Thymus (tissue), 11 donors: Measurements from ENCODE around the gene PWP1. TPM values are rescaled to one million over a fixed set of nuclear protein-coding genes. Genes with fewer than 3 reads are reported as not detected.
A peak's percentile ranks its signal among the peaks of the same experiment; 100 is the strongest.

ENCODE experiments used
- DNase-seq, 9 donors: peaks; one replicate each; pipeline ENCODE4 v3.0.0-alpha.2; 2013; ENCODE audit warnings: low spot score in 9 of 9, low read depth in 6 of 9, missing footprints in 1 of 9
- H3K27ac ChIP-seq, 2 donors: one replicate each; pipeline ENCODE4 v1.5.1; 2013; ENCODE audit warnings: control low read depth in 1 of 2, low read depth in 1 of 2, low read length in 1 of 2, mild to moderate bottlenecking in 1 of 2, moderate library complexity in 1 of 2
- H3K27me3 ChIP-seq, 2 donors: one replicate each; pipeline ENCODE4 v1.5.1; 2013; ENCODE audit warnings: low read length in 1 of 2; ENCODE audit not compliant: control insufficient read depth in 2 of 2, insufficient read depth in 1 of 2
- H3K36me3 ChIP-seq, 2 donors: one replicate each; pipeline ENCODE4 v1.5.1; 2013; ENCODE audit warnings: low read length in 1 of 2, mild to moderate bottlenecking in 1 of 2, moderate library complexity in 1 of 2; ENCODE audit not compliant: control insufficient read depth in 2 of 2, insufficient read depth in 2 of 2
- H3K4me1 ChIP-seq, 2 donors: one replicate each; pipeline ENCODE4 v1.5.1; 2013; ENCODE audit warnings: low read length in 2 of 2; ENCODE audit not compliant: control insufficient read depth in 2 of 2, insufficient read depth in 2 of 2
- H3K4me3 ChIP-seq, 2 donors: one replicate each; pipeline ENCODE4 v1.5.1; 2013; ENCODE audit warnings: low read length in 2 of 2, control low read depth in 1 of 2, mild to moderate bottlenecking in 1 of 2
- H3K9me3 ChIP-seq, 2 donors: one replicate each; pipeline ENCODE4 v1.5.1; 2013; ENCODE audit warnings: low read length in 1 of 2, mild to moderate bottlenecking in 1 of 2; ENCODE audit not compliant: control insufficient read depth in 2 of 2, insufficient read depth in 1 of 2
- WGBS: extraction: QIAGEN DNeasy Blood & Tissue Kit; methylation state at CpG from one replicate; pipeline ENCODE4 v1.1.7; 2013; 5-methylcytosine and 5-hydroxymethylcytosine counted together
- polyA plus RNA-seq: library from polyadenylated mRNA; stranded (reverse); fragments of 200-250 nt; gene quantifications from one replicate; pipeline ENCODE4 v1.2.3, GENCODE V29; 2013
- total RNA-seq: library from RNA; stranded (reverse); fragments of 120-200 nt; gene quantifications from one replicate; pipeline ENCODE4 v1.2.4, GENCODE V29; 2013
- donor health status: healthy.

Gene PWP1
- total and polyA plus RNA-seq, 2 donors: 33.8 to 43.3 TPM

DNA sequence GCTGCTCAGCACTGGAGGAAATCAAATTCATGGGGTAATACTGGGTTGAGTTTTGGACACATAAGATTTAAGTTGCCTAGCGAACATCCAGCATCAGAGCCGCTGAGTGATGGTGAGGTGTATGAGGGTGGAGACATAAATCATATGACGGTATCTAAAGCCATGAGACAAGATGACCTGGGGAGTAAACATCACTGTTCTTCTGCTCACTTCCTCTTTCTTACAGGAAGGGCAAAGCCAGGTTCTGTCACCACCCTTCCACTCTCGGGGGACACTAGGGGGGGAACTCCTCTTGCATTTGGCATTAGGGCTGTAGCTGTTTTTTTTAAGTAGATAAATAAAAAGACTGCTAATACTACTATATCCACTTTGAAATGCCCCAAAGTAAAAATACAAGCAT lies 51.3 kb downstream of the PWP1 start:
- Histone ChIP-seq H3K27me3 (no peaks in the 10 kb centered on the region), H3K9me3 (no peaks in the 10 kb centered on the region), H3K36me3 (peaks cover 44 to 75% of the 10 kb centered on the region in 2 donors), H3K27ac (no peak overlapping the region), H3K4me3 (no peak overlapping the region), H3K4me1 (no peaks in the 10 kb centered on the region)
- 70% methylated on average over 4 of the region's 4 CpGs for WGBS
- DNase-seq: no peak

DNA sequence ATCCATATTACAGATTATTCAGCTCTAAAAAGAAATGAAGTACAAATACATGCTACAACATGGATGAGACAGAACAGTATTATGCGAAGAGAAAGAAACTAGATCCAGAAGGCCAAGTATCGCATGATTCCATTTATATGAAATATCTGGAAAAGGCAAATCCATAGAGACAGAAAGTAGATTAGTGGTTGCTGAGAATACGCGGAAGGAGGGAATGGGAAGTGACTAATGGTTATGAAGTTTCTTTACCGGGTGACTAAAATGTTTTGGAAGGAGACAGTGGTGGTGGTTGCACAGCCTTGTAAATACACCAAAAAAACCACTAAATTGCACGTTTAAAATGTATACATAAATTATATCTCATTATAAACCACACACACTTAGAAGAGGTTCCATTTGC lies 62.9 kb downstream of the PWP1 start:
- H3K27ac ChIP-seq: no peak overlapping the region
- no peaks in the 10 kb centered on the region for H3K9me3 ChIP-seq
- H3K27me3 ChIP-seq: no peaks in the 10 kb centered on the region
- 88% methylated on average over 6 of the region's 6 CpGs for WGBS
- no peak for DNase-seq
- no peaks in the 10 kb centered on the region for H3K4me1 ChIP-seq
- H3K4me3 ChIP-seq: no peak overlapping the region
- peaks cover 35 to 52% of the 10 kb centered on the region in 2 donors for H3K36me3 ChIP-seq

DNA sequence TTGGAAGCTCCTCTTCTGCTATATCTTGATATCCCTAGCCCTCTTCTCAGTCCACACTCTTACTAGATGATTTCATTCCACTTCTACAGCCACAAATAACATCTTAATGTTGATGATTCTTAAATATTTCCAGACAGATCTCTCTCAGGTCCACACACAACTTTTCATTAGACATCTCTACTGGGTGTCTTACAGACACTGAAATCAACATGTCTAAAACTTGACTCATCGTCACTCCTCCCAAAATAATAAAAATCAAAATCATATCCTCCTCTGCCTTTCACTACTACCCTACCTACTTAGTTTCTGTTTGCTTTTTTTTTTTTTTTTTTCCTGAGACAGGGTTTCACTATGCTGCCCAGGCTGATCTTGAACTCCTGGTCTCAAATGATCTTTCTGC lies 63.5 kb downstream of the PWP1 start:
- Histone ChIP-seq H3K4me1 (no peaks in the 10 kb centered on the region), H3K27me3 (no peaks in the 10 kb centered on the region), H3K27ac (no peak overlapping the region), H3K4me3 (no peak overlapping the region), H3K9me3 (no peaks in the 10 kb centered on the region), H3K36me3 (peaks cover 31 to 50% of the 10 kb centered on the region in 2 donors)
- WGBS: 97% methylated on average over 1 of the region's 1 CpG
- DNase-seq: no peak

DNA sequence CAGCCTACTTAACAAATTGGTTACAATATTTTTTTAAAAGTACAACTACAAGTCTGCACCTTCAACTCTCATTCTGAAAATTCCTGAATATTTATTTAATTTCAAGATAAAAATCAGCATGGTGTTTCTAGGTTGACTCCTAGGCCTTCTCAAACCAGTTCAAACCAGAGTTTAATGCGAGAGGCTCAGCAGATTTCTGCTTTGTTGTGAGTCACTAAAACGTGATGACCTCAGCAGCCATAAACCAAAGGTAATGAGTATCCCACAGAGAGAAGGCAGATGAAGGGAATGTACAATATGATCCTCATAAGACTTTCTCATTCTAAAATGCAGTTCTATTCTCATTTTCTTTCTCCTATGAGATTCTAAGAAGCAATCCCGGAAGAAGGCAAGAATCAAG lies 73.8 kb downstream of the PWP1 start:
- H3K4me3 ChIP-seq: peak overlapping the region in 1 of 2 donors; percentile 6
- peaks cover 14 to 20% of the 10 kb centered on the region in 2 donors for H3K36me3 ChIP-seq
- 81% methylated on average over 3 of the region's 3 CpGs for WGBS
- no peak for DNase-seq
- no peak overlapping the region for H3K27ac ChIP-seq
- peaks cover 0 to 9% of the 10 kb centered on the region in 2 donors for H3K27me3 ChIP-seq
- peaks cover 13 to 14% of the 10 kb centered on the region in 2 donors for H3K4me1 ChIP-seq
- H3K9me3 ChIP-seq: no peaks in the 10 kb centered on the region

DNA sequence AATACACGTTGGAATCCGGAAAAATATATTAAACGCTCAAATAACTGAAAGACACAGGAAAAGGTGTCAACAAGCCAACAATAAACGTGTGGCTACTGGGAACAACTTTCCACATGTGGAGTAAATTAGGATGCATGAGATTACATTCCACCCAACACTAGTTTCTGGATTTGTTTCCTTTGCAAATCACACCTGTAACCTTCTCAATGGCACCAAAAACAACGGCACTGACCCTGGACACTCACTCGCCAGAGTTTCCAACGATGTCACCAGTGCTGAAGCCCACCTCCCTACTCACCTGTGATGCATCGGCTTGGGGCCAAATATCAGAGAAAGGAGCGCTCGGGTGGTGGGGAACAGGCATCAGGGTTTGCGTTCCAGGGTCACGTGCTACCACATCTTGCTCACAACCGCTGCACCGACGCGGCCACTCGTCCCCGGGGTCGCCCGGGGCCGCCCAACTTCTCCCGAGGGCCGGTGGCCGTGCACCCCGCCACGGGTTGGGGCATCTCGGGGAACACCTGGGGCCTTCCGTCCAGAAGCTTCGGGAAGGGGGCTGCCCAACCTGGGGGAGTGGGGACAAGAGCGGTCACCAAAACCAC lies 74.7 kb downstream of the PWP1 start:
- Histone ChIP-seq H3K4me1 (peaks cover 13 to 14% of the 10 kb centered on the region in 2 donors), H3K9me3 (no peaks in the 10 kb centered on the region), H3K36me3 (peaks cover 10 to 15% of the 10 kb centered on the region in 2 donors), H3K27ac (peak overlapping the region in 1 of 2 donors; percentile 53), H3K27me3 (peaks cover 0 to 9% of the 10 kb centered on the region in 2 donors), H3K4me3 (peak overlapping the region; percentile 77 to 94)
- DNase-seq: peak in 2 of 9 donors; percentile 31 to 53
- 5% methylated on average over 30 of the region's 30 CpGs for WGBS

DNA sequence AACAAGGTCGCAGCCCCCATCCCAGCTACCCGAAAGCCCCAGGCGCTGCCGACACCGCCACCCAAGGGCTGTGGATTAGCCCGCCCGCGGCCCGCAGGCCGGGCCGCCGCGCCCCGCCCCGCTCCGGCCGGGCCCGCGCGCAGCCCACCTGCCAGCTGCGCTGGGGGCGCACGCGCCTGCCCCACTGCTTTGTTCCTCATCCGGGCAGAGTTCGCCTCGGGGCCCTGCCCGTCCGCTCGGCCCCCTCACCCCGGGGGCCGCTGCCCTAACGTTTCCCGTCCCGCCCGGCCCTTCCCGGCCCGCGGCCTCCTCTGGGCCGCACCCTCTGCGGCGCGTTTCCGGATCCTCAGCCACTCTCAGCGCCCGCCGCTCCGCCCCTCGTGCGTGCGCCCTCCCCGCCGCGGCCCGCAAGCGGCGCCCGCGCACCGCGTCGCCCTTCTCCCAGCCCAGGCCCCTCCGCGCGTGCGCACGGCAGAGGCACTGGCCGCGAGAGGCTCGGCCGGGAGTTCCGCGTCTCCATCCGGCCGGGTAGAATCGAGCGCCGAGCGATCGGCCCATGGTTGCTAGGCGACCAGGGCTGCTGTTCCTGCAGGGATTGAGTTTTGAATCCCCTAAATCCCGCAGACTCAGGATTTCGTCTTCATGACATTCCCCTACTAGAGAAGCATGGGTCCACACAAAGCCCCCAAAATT lies 75.4 kb downstream of the PWP1 start, which contains the start of gene PRDM4:
PRDM4 (minus strand) TSS at position 329 of the 693 bp plus-strand sequence. CDS start 622 bp downstream, outside the sequence.
- peak within 1 kb of the TSS; percentile 77 to 94 for H3K4me3 ChIP-seq
- under 1% methylated on average over 83 of the region's 83 CpGs for WGBS
- peak within 1 kb of the TSS in 1 of 2 donors; percentile 53 for H3K27ac ChIP-seq
- peaks cover 6 to 11% of the 10 kb centered on the region in 2 donors for H3K36me3 ChIP-seq
- DNase-seq: peak in 8 of 9 donors; percentile 68 to 91 (median 79)
- H3K4me1 ChIP-seq: peaks cover 13 to 14% of the 10 kb centered on the region in 2 donors
- no peaks in the 10 kb centered on the region for H3K9me3 ChIP-seq
- peaks cover 0 to 11% of the 10 kb centered on the region in 2 donors for H3K27me3 ChIP-seq

DNA sequence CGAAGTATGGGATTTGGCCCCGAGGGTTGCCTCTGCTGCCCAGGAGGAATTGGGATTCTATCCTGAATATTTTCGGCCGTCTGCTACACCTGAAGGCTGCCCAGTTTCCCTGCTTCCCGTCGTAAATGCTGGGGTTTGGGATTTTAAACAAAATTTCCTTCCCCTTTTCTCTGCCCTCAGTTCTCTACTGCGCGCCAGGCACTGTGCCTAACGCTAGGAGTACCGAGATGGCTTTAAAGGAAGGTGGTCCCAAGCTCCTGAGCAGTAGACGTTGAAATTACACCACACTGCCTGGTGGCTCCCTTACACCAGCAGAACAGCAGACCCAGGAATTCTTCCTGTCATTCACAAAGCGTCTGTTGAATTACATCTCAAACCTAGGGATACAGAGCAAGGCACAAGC lies 75.9 kb downstream of the PWP1 start:
- no peak overlapping the region for H3K27ac ChIP-seq
- peaks cover 3 to 6% of the 10 kb centered on the region in 2 donors for H3K36me3 ChIP-seq
- H3K9me3 ChIP-seq: no peaks in the 10 kb centered on the region
- peaks cover 0 to 12% of the 10 kb centered on the region in 2 donors for H3K27me3 ChIP-seq
- H3K4me3 ChIP-seq: peak overlapping the region; percentile 58 to 94
- H3K4me1 ChIP-seq: peaks cover 13 to 14% of the 10 kb centered on the region in 2 donors
- 5% methylated on average over 12 of the region's 12 CpGs for WGBS
- no peak for DNase-seq

Other genes with a start within 250 kb of the PWP1 start
- gene PRDM4, start 75.3 kb downstream of the PWP1 start, total RNA-seq: 10.5 TPM
- 12.8 TPM for gene PRDM4, start 75.3 kb downstream of the PWP1 start, polyA plus RNA-seq
- 0.38 TPM for gene ASCL4, start 88.9 kb downstream of the PWP1 start, total RNA-seq
- 0.52 TPM for gene ASCL4, start 88.9 kb downstream of the PWP1 start, polyA plus RNA-seq